Bronchial epithelial cell (primary cell): ENCODE data around the gene HVCN1. TPM values are rescaled to one million over a fixed set of nuclear protein-coding genes. Genes with fewer than 3 reads are reported as not detected.
A peak's percentile ranks its signal among the peaks of the same experiment; 100 is the strongest.
"Not testable (repeated sequence)": the region's sequence is repeated elsewhere in the genome, so short reads cannot be mapped to it uniquely, and the experiment has no call there.

Source experiments
- DNase-seq: peaks from one replicate; pipeline ENCODE4 v3.0.0-alpha.2; 2010; ENCODE audit warnings: low read depth
- FAIRE-seq: peaks from 2 replicates; lab custom pipeline; 2011; peaks lifted over from hg19 to GRCh38; lab: Jason Lieb, UNC
- H3K27me3 ChIP-seq: 2 replicates; pipeline ENCODE4 v1.5.1; 2011; ENCODE audit warnings: low read length; ENCODE audit not compliant: control insufficient read depth, insufficient read depth
- H3K36me3 ChIP-seq: 2 replicates; pipeline ENCODE4 v1.5.1; 2011; ENCODE audit warnings: low read length; ENCODE audit not compliant: control insufficient read depth, insufficient read depth
- H3K4me3 ChIP-seq: 2 replicates; pipeline ENCODE4 v1.5.1; 2011; ENCODE audit warnings: mild to moderate bottlenecking, low read depth, low read length, control low read depth
- total RNA-seq: library from RNA; depleted of rRNA; stranded (reverse); fragments of >200 nt; gene quantifications from 2 replicates; pipeline ENCODE4 v1.2.1, GENCODE V29; 2014
- TF ChIP-seq, protein P1 (sequence below): IDR thresholded peaks from 2 replicates; pipeline ENCODE4 v1.5.1; 2011; ENCODE audit warnings: mild to moderate bottlenecking, moderate library complexity, low read length, control low read depth, inconsistent platforms; ENCODE audit not compliant: insufficient read depth, severe bottlenecking

The HVCN1 gene
- total RNA-seq, 1 donor from 2014 or later, result 0.53 TPM

DNA sequence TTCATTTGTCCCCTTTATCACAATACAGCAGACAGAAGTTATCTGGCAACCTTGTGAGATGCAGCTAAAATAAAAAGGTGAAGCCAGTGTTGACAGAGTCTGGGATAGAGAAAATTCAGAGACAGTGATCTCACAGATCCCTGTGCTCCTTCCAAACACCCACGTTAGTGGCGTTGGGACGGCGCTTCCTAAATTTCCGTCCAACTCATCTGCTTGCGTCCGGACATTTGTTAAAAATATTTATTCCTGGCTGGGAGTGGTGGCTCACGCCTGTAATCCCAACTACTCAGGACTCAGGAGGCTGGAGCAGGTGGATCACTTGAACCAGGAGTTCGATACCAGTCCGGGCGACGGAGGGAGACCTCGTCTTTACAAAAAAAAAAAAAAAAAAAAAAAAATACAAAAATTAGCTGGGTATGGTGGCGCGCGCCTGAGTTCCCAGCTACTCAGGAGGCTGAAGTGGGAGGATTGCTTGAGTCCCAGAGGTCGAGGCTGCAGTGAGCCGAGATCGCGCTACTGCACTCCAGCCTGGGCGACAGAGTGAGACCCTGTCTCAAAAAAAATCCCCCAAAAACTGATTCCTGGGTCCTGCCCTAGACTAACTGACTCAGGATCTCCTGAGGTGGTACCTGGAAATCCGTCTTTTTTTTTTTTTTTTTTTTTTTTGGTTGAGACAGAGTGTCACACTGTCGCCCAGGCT is 75.7 kb downstream of the HVCN1 start:
- FAIRE-seq (no peak), DNase-seq (no peak)
- H3K4me3 ChIP-seq, result peak overlapping the region; percentile 52
- no peaks in the 10 kb centered on the region for H3K36me3 ChIP-seq
- no peaks in the 10 kb centered on the region for H3K27me3 ChIP-seq
- TF ChIP-seq, protein P1, sequence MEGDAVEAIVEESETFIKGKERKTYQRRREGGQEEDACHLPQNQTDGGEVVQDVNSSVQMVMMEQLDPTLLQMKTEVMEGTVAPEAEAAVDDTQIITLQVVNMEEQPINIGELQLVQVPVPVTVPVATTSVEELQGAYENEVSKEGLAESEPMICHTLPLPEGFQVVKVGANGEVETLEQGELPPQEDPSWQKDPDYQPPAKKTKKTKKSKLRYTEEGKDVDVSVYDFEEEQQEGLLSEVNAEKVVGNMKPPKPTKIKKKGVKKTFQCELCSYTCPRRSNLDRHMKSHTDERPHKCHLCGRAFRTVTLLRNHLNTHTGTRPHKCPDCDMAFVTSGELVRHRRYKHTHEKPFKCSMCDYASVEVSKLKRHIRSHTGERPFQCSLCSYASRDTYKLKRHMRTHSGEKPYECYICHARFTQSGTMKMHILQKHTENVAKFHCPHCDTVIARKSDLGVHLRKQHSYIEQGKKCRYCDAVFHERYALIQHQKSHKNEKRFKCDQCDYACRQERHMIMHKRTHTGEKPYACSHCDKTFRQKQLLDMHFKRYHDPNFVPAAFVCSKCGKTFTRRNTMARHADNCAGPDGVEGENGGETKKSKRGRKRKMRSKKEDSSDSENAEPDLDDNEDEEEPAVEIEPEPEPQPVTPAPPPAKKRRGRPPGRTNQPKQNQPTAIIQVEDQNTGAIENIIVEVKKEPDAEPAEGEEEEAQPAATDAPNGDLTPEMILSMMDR, result no peak

DNA sequence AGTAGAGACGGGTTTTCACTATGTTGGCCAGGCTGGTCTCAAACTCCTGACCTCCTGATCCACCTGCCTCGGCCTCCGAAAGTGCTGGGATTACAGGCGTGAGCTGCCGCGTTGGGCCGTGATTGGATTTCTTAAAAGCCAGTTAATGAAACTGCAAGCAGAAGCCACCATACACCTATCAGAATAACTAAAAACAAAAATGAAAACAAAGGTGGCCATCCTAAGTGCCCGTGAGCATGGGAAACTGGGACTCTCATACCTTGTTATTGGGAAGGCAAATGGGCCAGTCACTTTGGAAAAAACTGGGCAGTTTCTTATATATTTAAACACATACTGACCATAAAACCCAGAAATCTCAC is 82.7 kb downstream of the HVCN1 start:
- DNase-seq, result no peak
- no peak for FAIRE-seq
- no peak overlapping the region for H3K4me3 ChIP-seq

DNA sequence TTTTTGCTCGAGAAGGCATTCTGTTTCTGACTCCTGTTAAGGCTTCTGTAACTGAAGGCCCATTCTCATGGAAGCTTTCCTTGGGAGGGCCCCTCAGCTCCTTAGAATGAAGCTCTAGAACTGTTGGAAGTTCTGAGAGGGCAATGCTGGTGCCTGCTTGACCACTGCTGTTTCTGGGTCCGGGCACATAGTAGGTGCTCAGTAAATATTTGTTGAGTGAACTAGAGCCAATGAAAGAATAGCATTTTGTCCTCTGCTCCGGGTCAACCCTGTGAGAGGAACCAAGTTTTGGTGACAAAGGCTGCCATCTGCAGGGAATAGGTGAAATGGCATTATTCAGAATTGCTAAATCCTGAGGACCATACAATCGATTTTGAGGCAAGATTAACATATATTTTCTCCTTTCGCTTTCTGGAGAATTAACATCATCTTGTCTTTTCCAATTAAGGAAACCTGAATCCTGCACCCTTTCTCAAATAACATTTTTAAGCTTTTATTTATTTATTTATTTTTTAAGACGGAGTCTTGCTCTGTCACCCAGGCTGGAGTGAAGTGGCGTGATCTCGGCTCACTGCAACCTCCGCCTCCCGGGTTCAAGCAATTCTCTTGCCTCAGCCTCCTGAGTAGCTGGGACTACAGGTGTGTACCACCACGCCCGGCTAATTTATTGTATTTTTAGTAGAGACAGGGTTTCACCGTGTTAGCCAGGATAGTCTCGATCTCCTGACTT is 86.7 kb downstream of the HVCN1 start:
- H3K4me3 ChIP-seq, H3K27me3 ChIP-seq, FAIRE-seq, H3K36me3 ChIP-seq: not testable (repeated sequence)
- peak; percentile 59 for DNase-seq
- TF ChIP-seq, protein P1, result peak; percentile 61

More for the DNA sequence above, 82.7 kb downstream of the HVCN1 start:
- Histone ChIP-seq H3K27me3 (no peaks in the 10 kb centered on the region), H3K36me3 (no peaks in the 10 kb centered on the region)
- TF ChIP-seq, protein P1, result no peak

DNA sequence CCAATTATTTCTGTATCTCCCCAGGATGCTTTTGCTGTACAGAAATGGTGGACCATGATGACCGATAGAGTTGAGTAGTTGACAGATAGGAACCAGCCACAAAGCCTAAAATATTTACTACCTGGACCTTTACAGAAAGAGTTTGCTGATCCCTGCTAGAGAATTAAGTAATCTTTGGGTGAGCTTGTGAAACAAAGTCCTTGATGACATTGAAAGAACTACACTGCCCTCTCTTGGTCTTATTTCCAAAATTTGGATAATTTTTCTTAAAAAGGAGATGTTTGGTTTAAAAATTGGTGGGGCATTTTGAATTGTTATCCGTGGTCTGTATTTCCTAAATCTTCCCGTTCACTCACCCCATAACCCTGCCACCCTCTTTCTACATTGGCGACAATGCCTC is 88.7 kb downstream of the HVCN1 start:
- DNase-seq, result peak; percentile 69
- FAIRE-seq, result no peak
- H3K36me3 ChIP-seq, result no peaks in the 10 kb centered on the region
- TF ChIP-seq, protein P1, result peak; percentile 29
- no peak overlapping the region for H3K4me3 ChIP-seq
- no peaks in the 10 kb centered on the region for H3K27me3 ChIP-seq

DNA sequence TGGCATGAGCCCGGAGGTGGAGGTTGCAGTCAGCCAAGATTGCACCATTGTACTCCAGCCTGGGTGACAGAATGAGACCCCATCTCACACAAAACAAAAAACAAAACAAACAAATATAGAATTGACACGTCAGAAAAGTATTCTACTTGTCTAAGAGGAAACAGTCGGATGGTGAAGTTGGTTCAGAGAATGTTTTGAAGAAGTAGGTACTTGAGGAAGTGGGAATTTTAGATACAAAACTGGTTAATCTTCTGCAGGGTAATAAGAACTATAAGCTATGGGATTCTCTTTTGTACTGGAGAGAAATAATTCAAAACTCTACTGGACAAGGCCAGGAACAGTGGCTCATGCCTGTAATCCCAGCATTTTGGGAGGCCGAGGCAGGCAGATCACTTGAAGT is 89.6 kb downstream of the HVCN1 start:
- Histone ChIP-seq H3K36me3 (no peaks in the 10 kb centered on the region), H3K27me3 (no peaks in the 10 kb centered on the region), H3K4me3 (no peak overlapping the region)
- no peak for FAIRE-seq
- no peak for DNase-seq
- TF ChIP-seq, protein P1, result no peak

Other genes starting within 250 kb of the HVCN1 start
- gene ARPC3, start 238.8 kb downstream of the HVCN1 start, total RNA-seq, result 204 and 210 TPM in 2 replicates
- gene GPN3, start 220.9 kb downstream of the HVCN1 start, total RNA-seq, result 16.6 and 19.7 TPM in 2 replicates
- 1.9 and 3.9 TPM in 2 replicates for gene FAM216A, start 220.3 kb downstream of the HVCN1 start, total RNA-seq
- gene VPS29, start 187.0 kb downstream of the HVCN1 start, total RNA-seq, result 46.5 and 55.3 TPM in 2 replicates
- 0.26 TPM in 2 replicates for gene RAD9B, start 186.8 kb downstream of the HVCN1 start, total RNA-seq
- 8.7 and 10.8 TPM in 2 replicates for gene PPTC7, start 105.8 kb downstream of the HVCN1 start, total RNA-seq
- 4.5 and 8.1 TPM in 2 replicates for gene TCTN1, start 75.0 kb downstream of the HVCN1 start, total RNA-seq
- 42.8 and 86.6 TPM in 2 replicates for gene PPP1CC, start 53.8 kb upstream of the HVCN1 start, total RNA-seq
- not detected in 2 replicates for gene CCDC63, start 157.9 kb upstream of the HVCN1 start, total RNA-seq
- gene MYL2, start 231.5 kb upstream of the HVCN1 start, total RNA-seq, result not detected in 2 replicates